ENCODE measurements around the gene GIMAP8. TPM values are rescaled to one million over a fixed set of nuclear protein-coding genes. Genes with fewer than 3 reads are reported as not detected.

GIMAP8 gene
- total and polyA plus RNA-seq, 2 of the 8 experiments (the other 6 are each of a cell fraction or from before 2014, with no cell fraction given) = not detected

DNA sequence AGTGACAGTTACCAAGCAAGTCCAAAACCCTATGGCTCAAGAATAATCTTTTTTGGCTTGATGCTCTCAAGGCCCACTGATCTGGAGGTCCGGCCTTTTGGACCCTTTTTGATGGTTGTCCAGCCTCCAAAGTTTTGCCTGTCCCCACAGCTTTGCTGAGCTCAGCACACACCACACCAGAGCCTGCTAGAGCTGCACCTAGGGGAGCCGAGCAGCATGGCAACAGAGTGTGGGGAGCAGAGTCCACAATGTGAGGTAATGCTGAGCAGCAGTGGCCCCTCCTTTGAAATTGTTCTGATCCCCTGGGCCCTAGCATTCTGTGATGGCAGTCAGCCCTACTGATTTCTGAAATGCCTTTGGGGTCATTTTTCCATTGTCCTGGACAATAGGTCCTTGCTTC lies 73.6 kb downstream of the GIMAP8 start:
- ChIA-PET POLR2A (ENCODE audit: partially characterized antibody) (no interaction called here), CTCF (ENCODE audit: partially characterized antibody) (interaction anchor here (0.6 to 1.0 kb wide), 2 partner anchors 8 to 247 kb away, joined by 3 read pairs; no protein-coding TSS in a partner anchor)
- peak; percentile 59; the same call in 1 of the 2 replicates for TF ChIP-seq MAFK (IDR thresholded peaks at IDR 0.05; ENCODE audit: low read depth, low read length)
- TF ChIP-seq, protein P1, sequence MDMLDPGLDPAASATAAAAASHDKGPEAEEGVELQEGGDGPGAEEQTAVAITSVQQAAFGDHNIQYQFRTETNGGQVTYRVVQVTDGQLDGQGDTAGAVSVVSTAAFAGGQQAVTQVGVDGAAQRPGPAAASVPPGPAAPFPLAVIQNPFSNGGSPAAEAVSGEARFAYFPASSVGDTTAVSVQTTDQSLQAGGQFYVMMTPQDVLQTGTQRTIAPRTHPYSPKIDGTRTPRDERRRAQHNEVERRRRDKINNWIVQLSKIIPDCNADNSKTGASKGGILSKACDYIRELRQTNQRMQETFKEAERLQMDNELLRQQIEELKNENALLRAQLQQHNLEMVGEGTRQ (IDR thresholded peaks at IDR 0.05; ENCODE audit: low read length) = no peak
- Histone ChIP-seq H2BK120ac (replicated peaks; ENCODE audit: low read depth, low read length) (no peak overlapping the region), H3K4me1 (replicated peaks in 1 of 4; ENCODE audit: control insufficient read depth in 3 of 4, insufficient read depth in 4 of 4, low read length in 3 of 4) (peaks cover 0 to 4% (median 3%) of the 10 kb centered on the region in 4 experiments; a peak in 2 of 7 replicates), H3K14ac (ENCODE audit: insufficient read length) (no peak overlapping the region), H2AK5ac (ENCODE audit: low read depth, low read length) (no peak overlapping the region), H2BK20ac (ENCODE audit: low read length) (no peak overlapping the region), H2BK12ac (ENCODE audit: low read depth, low read length) (peak overlapping the region; percentile 11; the same call in 1 of the 2 replicates), H3K56ac (replicated peaks; ENCODE audit: insufficient read length, low read depth, low read length) (no peak overlapping the region), H3K9ac (replicated peaks in 1 of 4; ENCODE audit: extremely low read depth in 1 of 4, low read depth in 3 of 4, low read length in 3 of 4) (no peak overlapping the region), H3K23ac (ENCODE audit: insufficient read length) (no peak overlapping the region), H3K9me3 (ENCODE audit: insufficient read depth in 2 of 2, low read depth in 1 of 2, low read length in 1 of 2) (peaks cover under 1 to 2% of the 10 kb centered on the region in 2 experiments; a peak in 2 of 4 replicates), H4K5ac (ENCODE audit: insufficient read length, low read depth, low read length) (no peak overlapping the region), H2AFZ (ENCODE audit: low read length) (no peak overlapping the region), H3K36me3 (ENCODE audit: control insufficient read depth in 2 of 4, insufficient read depth in 4 of 4, low read length in 3 of 4) (no peaks in the 10 kb centered on the region), H3K27me3 (replicated peaks in 1 of 4; ENCODE audit: control insufficient read depth in 3 of 4, extremely low read depth in 1 of 4, insufficient read depth in 3 of 4, low read length in 3 of 4) (no peaks in the 10 kb centered on the region), H3K23me2 (ENCODE audit: low read depth, low read length) (no peaks in the 10 kb centered on the region), H3K4me3 (ENCODE audit: extremely low read depth in 1 of 4, insufficient read depth in 2 of 4, low read depth in 3 of 4, low read length in 4 of 4) (no peak overlapping the region), H3K4ac (replicated peaks; ENCODE audit: insufficient read length, low read depth, low read length) (no peak overlapping the region), H3K4me2 (ENCODE audit: insufficient read depth in 1 of 2, low read depth in 2 of 2, low read length in 2 of 2) (no peak overlapping the region), H2BK15ac (ENCODE audit: low read length) (no peak overlapping the region), H4K20me1 (replicated peaks in 1 of 2; ENCODE audit: control insufficient read depth in 1 of 2, insufficient read depth in 2 of 2, low read length in 2 of 2) (no peaks in the 10 kb centered on the region), H2BK5ac (ENCODE audit: low read depth, low read length) (peak overlapping the region; percentile 31; the same call in 1 of the 2 replicates), H4K8ac (ENCODE audit: extremely low read depth, insufficient read depth, low read length) (no peak overlapping the region), H4K91ac (replicated peaks; ENCODE audit: insufficient read length, low read length) (peak overlapping the region; percentile 68), H3K79me2 (ENCODE audit: control insufficient read depth in 1 of 2, insufficient read depth in 2 of 2, low read length in 2 of 2) (no peaks in the 10 kb centered on the region), H3K27ac (ENCODE audit: low read depth, low read length) (no peak overlapping the region), H3K79me1 (ENCODE audit: low read depth, low read length) (no peaks in the 10 kb centered on the region), H3K18ac (ENCODE audit: extremely low read depth, low read length) (no peak overlapping the region)
- DNase-seq (ENCODE audit: low read depth in 1 of 2, low spot score in 2 of 2) (no peak), FAIRE-seq (no peak)
- 77% methylated on average over 1 of the region's 2 CpGs; no CpG with 5 or more reads in 1 of the 2 experiments for whole genome bisulfite sequencing, 2 experiments (ENCODE audit: extremely low coverage in 1 of 2, insufficient coverage in 1 of 2, insufficient read length in 1 of 2, insufficient replicate concordance in 2 of 2, low coverage in 1 of 2, low lambda C conversion rate in 2 of 2, missing lambda C conversion rate in 1 of 2)

Measured in H1 (cell line).